Right lobe of liver (tissue), 4 donors: Measurements from ENCODE around the gene NPR3.

Experiments used
- CTCF ChIP-seq, 4 donors: fragments of 200-600 bp in 3 of 4; fragments of 450-650 bp in 1 of 4; IDR thresholded peaks; one replicate each; pipeline versions ENCODE4 v1.5.1 to v1.8.0; 2016 to 2022; ENCODE audit warnings: antibody characterized with exemption in 4 of 4, mild to moderate bottlenecking in 2 of 4
- POLR2A ChIP-seq: fragments of 450-650 bp; IDR thresholded peaks from one replicate; pipeline ENCODE4 v1.6.1; 2017; ENCODE audit warnings: antibody characterized with exemption, mild to moderate bottlenecking
- donor health status: DM: no; HTN: no; CAD: no.
- donor health status: DM: no; HTN: no; CAD: no.
- donor health status: DM: no; HTN: yes; CAD: no.

DNA sequence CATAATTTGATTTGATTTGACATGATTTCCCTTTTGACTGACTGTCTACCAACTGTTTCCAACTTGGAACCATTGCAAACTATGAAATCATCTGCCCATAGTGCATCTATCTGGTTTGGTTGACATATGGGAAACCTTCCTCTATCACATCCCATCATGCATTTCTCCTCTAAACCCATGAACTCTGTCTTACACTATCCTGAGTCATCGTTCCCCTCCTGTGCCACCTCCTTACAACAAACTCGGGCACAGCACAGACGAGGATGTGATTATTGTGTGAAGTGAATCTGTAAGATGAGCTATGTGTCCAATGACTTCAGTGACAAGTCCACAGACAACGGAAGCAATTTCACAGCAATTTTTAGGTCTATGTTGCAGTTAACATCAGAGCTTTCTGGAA is 126.1 kb downstream of the NPR3 start:
- no peak for TF ChIP-seq CTCF (IDR thresholded peaks at IDR 0.05)
- no peak for TF ChIP-seq POLR2A
